Osteocyte (in vitro differentiated cells): ENCODE measurements around the gene ASS1. TPM values are rescaled to one million over a fixed set of nuclear protein-coding genes. Genes with fewer than 3 reads are reported as not detected.

ENCODE experiments used
- DNase-seq: peaks from one replicate; pipeline ENCODE4 v3.0.0; 2021; ENCODE audit warnings: mixed read lengths; ENCODE audit not compliant: unreplicated experiment; ENCODE audit errors: extremely low spot score
- H3K27ac Mint-ChIP-seq: one replicate; pipeline ENCODE4 v1.8.0; 2021; ENCODE audit warnings: mild to moderate bottlenecking, mixed read lengths; ENCODE audit not compliant: unreplicated experiment
- H3K27me3 Mint-ChIP-seq: one replicate; pipeline ENCODE4 v1.8.0; 2021; ENCODE audit warnings: mixed read lengths; ENCODE audit not compliant: unreplicated experiment
- H3K36me3 Mint-ChIP-seq: one replicate; pipeline ENCODE4 v1.8.0; 2021; ENCODE audit warnings: mixed read lengths; ENCODE audit not compliant: unreplicated experiment
- H3K4me1 Mint-ChIP-seq: one replicate; pipeline ENCODE4 v1.8.0; 2021; ENCODE audit warnings: mixed read lengths; ENCODE audit not compliant: unreplicated experiment
- H3K4me3 Mint-ChIP-seq: one replicate; pipeline ENCODE4 v1.8.0; 2021; ENCODE audit warnings: mild to moderate bottlenecking, moderate library complexity, mixed read lengths; ENCODE audit not compliant: unreplicated experiment
- H3K9me3 Mint-ChIP-seq: one replicate; pipeline ENCODE4 v1.8.0; 2021; ENCODE audit warnings: mixed read lengths; ENCODE audit not compliant: unreplicated experiment
- total RNA-seq: library from RNA; stranded (reverse); gene quantifications from 2 replicates; pipeline ENCODE4 v1.2.1, GENCODE V29; 2021
- TF ChIP-seq, protein P1 (sequence below): fragments of 200-600 bp; sonication (generic); IDR thresholded peaks from 2 replicates; pipeline ENCODE4 v1.5.0; 2021; ENCODE audit warnings: antibody characterized with exemption, mild to moderate bottlenecking, moderate library complexity

The ASS1 gene
- total RNA-seq, 1 donor from 2014 or later = 219 TPM

DNA sequence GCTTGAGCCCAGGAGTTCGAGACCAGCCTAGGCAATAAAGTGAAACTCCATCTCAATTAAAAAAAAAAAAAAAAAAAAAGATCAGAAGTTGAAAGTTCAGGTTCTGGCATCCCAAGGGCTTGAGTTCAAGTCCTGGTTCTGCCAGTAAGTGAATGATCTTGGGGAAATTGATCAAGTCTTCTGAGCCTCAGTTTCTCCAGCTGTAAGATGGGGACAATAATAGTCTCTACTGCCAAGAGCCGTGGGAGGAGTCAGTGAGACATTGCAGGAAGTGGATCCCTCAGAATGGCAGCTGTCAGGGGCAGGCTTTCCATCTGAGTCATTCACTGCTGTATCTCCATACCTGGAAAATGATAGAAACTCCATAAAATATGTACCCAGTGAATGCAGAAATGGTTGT lies 96.8 kb downstream of the ASS1 start:
- Mint-ChIP-seq H3K27me3 (peaks cover 58% of the 10 kb centered on the region), H3K9me3 (no peaks in the 10 kb centered on the region), H3K4me3 (no peak overlapping the region), H3K27ac (no peak overlapping the region), H3K36me3 (no peaks in the 10 kb centered on the region), H3K4me1 (peaks cover 4% of the 10 kb centered on the region)
- TF ChIP-seq, protein P1, sequence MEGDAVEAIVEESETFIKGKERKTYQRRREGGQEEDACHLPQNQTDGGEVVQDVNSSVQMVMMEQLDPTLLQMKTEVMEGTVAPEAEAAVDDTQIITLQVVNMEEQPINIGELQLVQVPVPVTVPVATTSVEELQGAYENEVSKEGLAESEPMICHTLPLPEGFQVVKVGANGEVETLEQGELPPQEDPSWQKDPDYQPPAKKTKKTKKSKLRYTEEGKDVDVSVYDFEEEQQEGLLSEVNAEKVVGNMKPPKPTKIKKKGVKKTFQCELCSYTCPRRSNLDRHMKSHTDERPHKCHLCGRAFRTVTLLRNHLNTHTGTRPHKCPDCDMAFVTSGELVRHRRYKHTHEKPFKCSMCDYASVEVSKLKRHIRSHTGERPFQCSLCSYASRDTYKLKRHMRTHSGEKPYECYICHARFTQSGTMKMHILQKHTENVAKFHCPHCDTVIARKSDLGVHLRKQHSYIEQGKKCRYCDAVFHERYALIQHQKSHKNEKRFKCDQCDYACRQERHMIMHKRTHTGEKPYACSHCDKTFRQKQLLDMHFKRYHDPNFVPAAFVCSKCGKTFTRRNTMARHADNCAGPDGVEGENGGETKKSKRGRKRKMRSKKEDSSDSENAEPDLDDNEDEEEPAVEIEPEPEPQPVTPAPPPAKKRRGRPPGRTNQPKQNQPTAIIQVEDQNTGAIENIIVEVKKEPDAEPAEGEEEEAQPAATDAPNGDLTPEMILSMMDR = no peak
- DNase-seq = no peak

DNA sequence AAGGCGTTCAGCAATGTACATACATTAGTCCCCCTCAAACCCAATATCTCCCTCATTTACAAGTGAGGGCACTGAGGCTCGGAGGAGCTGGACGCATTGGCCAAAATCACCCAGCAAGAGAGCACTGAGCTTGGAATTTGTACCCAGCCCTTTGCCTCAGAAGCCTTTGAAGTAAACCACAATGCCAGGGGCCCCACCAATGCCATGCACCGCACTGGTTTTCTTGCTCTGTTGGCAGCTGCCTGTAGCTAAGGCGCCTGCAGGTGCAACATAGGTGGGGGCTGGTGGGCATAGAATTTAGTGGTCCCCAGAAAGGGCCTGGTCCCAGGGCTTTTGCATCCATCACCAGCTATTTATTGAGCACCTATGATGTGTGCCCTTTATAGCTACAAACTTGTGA lies 97.3 kb downstream of the ASS1 start:
- no peaks in the 10 kb centered on the region for H3K9me3 Mint-ChIP-seq
- TF ChIP-seq, protein P1 = no peak
- no peak overlapping the region for H3K4me3 Mint-ChIP-seq
- H3K27me3 Mint-ChIP-seq = peaks cover 53% of the 10 kb centered on the region
- no peaks in the 10 kb centered on the region for H3K36me3 Mint-ChIP-seq
- DNase-seq = no peak
- peaks cover 4% of the 10 kb centered on the region for H3K4me1 Mint-ChIP-seq
- no peak overlapping the region for H3K27ac Mint-ChIP-seq

DNA sequence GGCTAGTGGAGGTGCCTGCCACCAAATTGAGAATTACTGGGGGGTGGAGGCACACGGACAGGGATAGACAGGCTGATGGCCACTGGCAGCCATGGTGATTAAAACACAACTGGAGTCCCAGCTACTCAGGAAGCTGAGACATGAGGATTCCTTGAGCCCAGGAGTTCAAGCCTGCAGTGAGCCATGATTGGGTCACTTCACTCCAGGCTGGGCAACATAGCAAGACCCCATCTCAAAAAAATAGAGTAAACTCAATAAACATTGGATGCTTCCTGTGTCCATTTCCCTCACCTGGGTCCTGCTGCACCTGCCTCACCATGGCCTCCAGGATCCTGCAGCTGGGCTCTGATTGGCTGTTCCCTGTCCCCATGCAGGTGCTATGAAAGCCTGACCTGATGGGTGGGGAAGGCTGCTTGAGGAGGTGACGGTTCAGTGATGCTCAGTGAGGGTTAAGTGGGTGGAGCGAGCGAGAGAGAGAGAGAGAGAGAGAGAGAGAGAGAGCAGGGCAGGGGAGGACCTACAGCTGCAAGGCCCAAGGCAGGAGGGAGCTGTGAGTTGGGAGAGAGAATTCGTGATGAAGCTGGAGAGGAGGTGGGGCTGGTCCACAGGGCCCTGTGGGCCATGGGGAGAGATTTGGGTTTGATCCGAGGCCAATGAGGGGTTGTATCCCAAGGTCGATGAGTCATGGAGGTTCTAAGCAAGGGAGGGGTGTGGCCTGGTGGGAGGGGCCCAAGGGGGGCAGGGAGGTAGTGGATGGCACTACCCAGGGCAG lies 97.9 kb downstream of the ASS1 start:
- Mint-ChIP-seq H3K27ac (no peak overlapping the region), H3K4me1 (peaks cover 3% of the 10 kb centered on the region), H3K9me3 (no peaks in the 10 kb centered on the region), H3K27me3 (peaks cover 48% of the 10 kb centered on the region), H3K4me3 (no peak overlapping the region), H3K36me3 (no peaks in the 10 kb centered on the region)
- TF ChIP-seq, protein P1 = no peak
- DNase-seq = no peak

DNA sequence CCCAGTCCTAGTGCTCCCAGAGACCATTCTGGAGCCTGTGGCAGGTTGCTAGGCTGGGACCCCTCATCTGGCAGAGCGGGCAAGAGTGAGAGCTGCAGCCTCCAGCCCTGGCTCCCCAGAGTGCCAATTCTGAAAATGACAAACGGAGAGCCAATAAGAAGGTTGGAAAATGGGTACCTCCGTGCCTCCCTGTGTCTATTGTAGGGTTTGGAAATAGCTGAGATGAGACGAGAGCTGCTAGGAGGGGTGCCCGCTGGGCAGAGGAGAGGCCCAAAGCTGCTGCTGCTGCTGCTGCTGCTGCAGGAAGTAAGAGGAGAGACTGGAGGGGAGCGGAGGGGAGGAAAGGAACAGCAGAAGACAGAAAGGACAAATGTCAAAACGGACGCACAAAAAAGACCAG lies 98.6 kb downstream of the ASS1 start:
- H3K27me3 Mint-ChIP-seq = peaks cover 41% of the 10 kb centered on the region
- no peaks in the 10 kb centered on the region for H3K9me3 Mint-ChIP-seq
- no peaks in the 10 kb centered on the region for H3K36me3 Mint-ChIP-seq
- DNase-seq = no peak
- no peak overlapping the region for H3K27ac Mint-ChIP-seq
- no peaks in the 10 kb centered on the region for H3K4me1 Mint-ChIP-seq
- H3K4me3 Mint-ChIP-seq = no peak overlapping the region
- TF ChIP-seq, protein P1 = no peak

DNA sequence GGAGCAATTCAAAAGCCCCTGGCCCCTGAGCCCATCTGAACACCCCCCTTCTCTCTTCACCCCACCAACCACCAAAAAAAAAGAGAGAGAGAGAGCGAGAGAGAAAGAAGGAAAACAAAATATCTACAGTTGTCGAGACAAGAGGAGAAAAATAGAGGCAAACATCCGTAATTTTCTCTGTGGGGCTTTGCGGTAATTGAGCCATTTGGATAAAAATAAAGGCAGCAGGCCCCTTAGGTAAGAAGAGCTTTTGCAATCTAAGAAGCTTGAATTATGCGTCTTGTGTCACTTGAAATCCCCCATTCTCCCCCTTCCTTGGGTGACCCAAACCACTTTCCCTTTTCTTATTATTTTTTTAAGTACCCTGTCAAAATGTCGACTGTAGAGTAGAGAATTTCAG lies 99.1 kb downstream of the ASS1 start:
- no peaks in the 10 kb centered on the region for H3K36me3 Mint-ChIP-seq
- no peak for DNase-seq
- no peak overlapping the region for H3K27ac Mint-ChIP-seq
- TF ChIP-seq, protein P1 = no peak
- H3K4me1 Mint-ChIP-seq = no peaks in the 10 kb centered on the region
- H3K4me3 Mint-ChIP-seq = no peak overlapping the region
- H3K9me3 Mint-ChIP-seq = no peaks in the 10 kb centered on the region
- H3K27me3 Mint-ChIP-seq = peaks cover 36% of the 10 kb centered on the region
